Airway epithelial cell (primary cell): ENCODE measurements around the gene PFKFB2. TPM values are rescaled to one million over a fixed set of nuclear protein-coding genes. Genes with fewer than 3 reads are reported as not detected.

Experiments used
- total RNA-seq: library from RNA; depleted of rRNA; stranded (reverse); fragments of >200 nt; gene quantifications from 2 replicates; pipeline ENCODE4 v1.2.3, GENCODE V29; 2015

The PFKFB2 gene
- 7.4 and 8.0 TPM in 2 replicates for total RNA-seq

GRCh38 chr1:207052911-207053769 is at the start of gene PFKFB2:
PFKFB2 (plus strand) TSS chr1:207053275; CDS start chr1:207054718, 1,443 bp downstream.

GRCh38 chr1:207032528-207033017 is 20.5 kb upstream of the PFKFB2 start, which contains the start of gene C1orf116:
C1orf116 (minus strand) TSS chr1:207032756; CDS start chr1:207027598, 5,158 bp downstream.

GRCh38 chr1:207051191-207051943 is 1.7 kb upstream of the PFKFB2 start, which contains the start of gene YOD1:
YOD1 (minus strand) TSS chr1:207051208; CDS start chr1:207051030, 178 bp downstream.

GRCh38 chr1:207088701-207089626 is 35.9 kb downstream of the PFKFB2 start, which contains the start of gene C4BPB:
C4BPB (plus strand) TSS chr1:207088860; CDS start chr1:207089532, 672 bp downstream.

GRCh38 chr1:207103892-207104373 is 50.9 kb downstream of the PFKFB2 start, which contains the start of gene C4BPA:
C4BPA (plus strand) TSS chr1:207104233; CDS start chr1:207113026, 8,793 bp downstream.

Other genes with a start within 250 kb of the PFKFB2 start
- gene IL20, start 187.7 kb upstream of the PFKFB2 start, total RNA-seq = not detected in 2 replicates
- gene IL24, start 155.8 kb upstream of the PFKFB2 start, total RNA-seq = 0.23 and 0.35 TPM in 2 replicates
- 0.05 and 0.21 TPM in 2 replicates for gene FCMR, start 131.3 kb upstream of the PFKFB2 start, total RNA-seq
- 0.05 and 0.14 TPM in 2 replicates for gene PIGR, start 106.8 kb upstream of the PFKFB2 start, total RNA-seq
- gene FCAMR, start 82.8 kb upstream of the PFKFB2 start, total RNA-seq = not detected in 2 replicates
- 72.0 and 112 TPM in 2 replicates for gene C1orf116, start 20.5 kb upstream of the PFKFB2 start, total RNA-seq
- 3.7 and 7.1 TPM in 2 replicates for gene YOD1, start 2.1 kb upstream of the PFKFB2 start, total RNA-seq
- not detected in 2 replicates for gene C4BPB, start 35.6 kb downstream of the PFKFB2 start, total RNA-seq
- gene C4BPA, start 51.0 kb downstream of the PFKFB2 start, total RNA-seq = not detected in 2 replicates